Kidney glomerular epithelial cell (primary cell): ENCODE results near the gene LARP4B.

Experiments
- DNase-seq: peaks from one replicate; lab custom pipeline; 2025; lab: John Stamatoyannopoulos, UW

LARP4B gene

GRCh38 chr10:924524-924859 lies 7.0 kb downstream of the LARP4B start:
- DNase-seq = no peak

GRCh38 chr10:923844-924523 lies 7.5 kb downstream of the LARP4B start:
- no peak for DNase-seq

- DNase-seq = peak; percentile 20
These were observed 9.8 kb downstream of the LARP4B start for GRCh38 chr10:921471-922414.

GRCh38 chr10:920450-920849 lies 11.1 kb downstream of the LARP4B start:
- no peak for DNase-seq

GRCh38 chr10:919481-919880 lies 12.0 kb downstream of the LARP4B start:
- DNase-seq = no peak

DNA sequence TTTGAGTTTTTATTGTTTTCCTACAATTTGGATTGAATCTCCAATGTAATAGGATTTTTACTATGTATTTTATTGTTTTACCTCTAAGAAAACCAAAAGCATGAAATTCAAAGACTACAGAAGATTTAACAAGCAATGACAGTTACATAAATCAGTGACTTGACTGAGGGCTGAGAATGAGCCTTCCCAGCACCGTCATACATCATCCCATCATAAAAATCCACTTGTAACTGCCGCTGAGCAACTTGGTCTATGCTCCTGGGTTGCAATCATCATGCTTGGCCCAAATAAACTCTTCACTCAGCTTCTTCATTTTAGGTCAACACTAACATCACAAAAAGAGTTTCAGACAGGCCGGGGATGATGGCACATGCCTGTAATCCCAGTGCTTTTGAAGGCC lies 13.5 kb downstream of the LARP4B start:
- DNase-seq = no peak

DNA sequence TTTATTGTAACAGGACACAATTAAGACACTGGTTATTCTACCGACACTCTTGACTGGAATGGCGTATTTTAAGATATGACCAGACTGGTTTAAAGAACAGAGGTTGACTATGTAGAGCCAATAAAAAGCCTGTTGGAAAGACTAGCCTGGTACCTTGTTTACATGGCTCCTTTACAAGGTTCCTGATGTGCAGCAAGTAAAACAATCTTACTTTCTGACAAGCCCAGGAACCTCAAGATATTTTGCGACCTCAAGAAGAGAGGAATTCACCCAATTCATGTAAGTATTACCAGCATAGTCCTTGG lies 14.1 kb downstream of the LARP4B start:
- no peak for DNase-seq

DNA sequence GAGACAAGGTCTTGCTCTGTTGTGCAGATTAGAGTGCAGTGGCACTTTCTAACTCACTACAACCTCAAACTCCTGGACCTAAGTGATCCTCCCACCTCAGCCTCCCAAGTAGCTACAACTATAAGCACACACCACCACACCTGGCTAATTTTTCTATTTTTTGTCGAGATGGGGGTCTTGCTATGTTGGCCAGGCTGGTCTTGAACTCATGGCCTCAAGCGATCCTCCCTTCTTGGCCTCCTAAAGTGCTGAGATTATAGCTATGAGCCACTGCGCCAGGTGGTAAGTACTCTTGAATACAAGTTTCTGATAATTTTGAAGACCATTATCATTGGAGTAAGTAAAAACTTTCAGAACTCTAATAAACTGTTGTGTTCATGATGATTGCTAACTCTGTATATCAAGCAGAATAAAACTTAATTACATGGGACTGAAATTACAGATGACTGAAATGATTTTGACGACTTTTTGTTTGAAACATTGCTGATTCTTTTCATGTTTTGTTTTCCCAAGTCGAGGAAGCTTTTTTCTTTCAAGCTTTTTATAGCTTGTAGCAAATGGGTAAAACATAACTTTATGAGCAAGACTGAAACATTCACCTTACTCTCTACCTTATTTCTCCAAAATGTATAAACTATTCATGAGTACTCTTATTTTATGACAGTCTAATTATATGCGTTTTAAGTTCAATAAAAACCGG lies 14.6 kb downstream of the LARP4B start:
- no peak for DNase-seq

DNA sequence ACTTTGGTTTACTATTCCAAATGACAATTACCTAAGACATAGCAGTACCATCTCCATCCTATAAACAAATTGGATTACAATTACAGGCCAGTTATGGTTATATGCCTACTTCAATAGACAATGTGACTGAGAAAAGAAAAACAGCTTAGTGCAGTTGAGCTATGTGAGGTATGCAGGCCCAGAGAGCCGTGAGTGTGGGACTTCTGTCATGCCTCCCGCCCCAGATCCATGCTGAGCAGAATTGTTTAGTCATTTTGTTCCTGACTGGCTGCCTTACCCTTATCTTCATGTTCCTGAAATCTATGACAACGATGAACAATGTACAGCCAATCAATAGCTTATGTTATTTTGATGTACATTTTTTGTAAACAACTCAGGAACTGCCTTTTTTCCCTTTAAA lies 21.7 kb downstream of the LARP4B start:
- peak; percentile 68 for DNase-seq

DNA sequence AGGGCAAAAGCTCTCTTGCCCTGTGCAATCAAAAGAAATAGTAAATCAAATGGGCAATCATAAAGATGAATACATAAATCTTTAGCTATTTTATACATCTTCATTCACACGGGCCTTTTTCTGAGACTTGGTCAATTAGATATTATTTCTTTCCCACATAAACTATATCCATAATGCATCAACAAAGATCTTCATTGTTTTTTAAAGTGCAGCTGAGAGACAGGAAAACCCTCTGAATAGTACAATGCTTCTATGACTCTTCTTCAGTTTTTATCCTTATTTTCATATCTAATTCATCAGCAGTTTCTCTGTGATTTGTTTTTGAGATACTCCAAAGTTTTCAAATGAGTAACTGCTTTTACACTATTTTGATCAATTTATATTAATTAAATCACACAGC lies 25.5 kb downstream of the LARP4B start:
- DNase-seq = no peak

DNA sequence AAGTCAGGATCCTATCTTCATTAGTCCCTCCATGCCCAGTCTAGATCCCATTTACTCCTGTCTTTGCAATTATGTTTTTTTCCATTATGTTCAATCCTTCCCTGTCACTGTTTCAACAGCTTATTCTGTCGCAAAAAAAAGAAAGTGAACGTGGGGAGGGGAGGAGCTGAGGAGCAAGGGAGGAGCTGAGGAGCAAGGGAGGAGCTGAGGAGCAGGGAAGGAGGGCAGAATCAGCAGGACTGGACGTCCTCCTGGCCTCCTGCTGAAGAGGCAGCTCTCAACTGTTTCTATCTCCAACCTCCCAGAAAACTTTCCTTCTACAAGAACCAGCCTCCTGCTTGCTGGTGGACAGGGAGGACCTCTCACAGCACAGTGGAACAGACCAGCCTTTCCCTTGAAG lies 26.0 kb downstream of the LARP4B start:
- no peak for DNase-seq

DNA sequence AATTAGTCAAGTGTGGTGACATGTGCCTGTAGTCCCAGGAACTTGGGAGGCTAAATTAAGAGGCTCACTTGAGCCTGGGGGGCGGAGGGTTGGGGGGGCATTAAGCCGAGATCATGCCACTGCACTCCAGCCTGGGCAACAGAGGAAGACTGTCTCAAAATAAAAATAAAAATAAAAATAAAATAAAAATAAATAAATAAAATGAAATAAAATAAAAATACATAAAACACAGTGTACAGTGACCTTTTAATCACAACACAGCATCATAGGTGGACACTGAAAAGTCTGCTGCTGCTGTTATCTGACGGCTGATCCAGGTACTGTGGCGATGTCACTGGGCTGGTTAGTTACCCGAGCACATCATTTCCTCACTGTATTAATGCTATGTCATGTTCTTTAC lies 27.1 kb downstream of the LARP4B start:
- no peak for DNase-seq

DNA sequence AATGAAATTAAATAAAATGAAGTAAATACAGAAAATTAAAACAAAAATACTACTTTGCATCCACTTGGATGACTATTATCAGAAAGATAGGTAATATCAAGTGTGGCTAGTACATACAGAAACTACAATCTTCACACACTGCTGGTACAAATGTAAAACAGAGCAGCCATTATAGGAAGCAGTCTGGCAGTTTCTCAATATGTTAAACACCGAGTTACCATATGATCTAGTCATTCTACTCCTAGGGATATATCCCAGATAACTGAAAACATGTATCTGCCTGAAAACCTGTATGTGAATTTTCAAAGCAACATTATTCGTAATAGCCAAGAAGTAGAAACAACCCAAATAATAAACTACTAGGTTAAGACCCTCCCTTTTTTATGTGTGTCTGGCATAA lies 33.4 kb downstream of the LARP4B start:
- DNase-seq = no peak

DNA sequence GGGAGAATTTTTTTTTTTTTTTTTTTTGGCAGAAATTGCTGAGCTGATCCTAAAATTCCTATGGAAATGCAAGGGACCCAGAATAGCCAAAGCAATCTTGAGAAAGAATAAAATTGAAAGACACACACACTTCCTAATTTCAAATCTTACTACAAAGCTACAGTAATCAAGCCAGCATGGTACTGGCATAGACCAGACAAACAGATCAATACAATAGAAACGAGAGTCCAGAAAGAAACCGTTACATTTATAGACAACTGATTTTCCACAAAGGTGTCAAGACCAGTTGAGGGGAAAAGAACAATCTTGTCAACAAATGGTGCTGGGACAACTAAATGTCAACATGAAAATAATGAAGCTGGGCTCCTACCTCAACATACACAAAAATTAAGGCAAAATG lies 34.5 kb downstream of the LARP4B start:
- DNase-seq = no peak

- DNase-seq = no peak
These were observed 36.2 kb downstream of the LARP4B start for GRCh38 chr10:895324-895723.

- no peak for DNase-seq
These were observed 52.6 kb downstream of the LARP4B start for GRCh38 chr10:878895-879294.

GRCh38 chr10:878333-878759 lies 53.2 kb downstream of the LARP4B start:
- no peak for DNase-seq

GRCh38 chr10:876438-876837 lies 55.1 kb downstream of the LARP4B start:
- DNase-seq = no peak

DNA sequence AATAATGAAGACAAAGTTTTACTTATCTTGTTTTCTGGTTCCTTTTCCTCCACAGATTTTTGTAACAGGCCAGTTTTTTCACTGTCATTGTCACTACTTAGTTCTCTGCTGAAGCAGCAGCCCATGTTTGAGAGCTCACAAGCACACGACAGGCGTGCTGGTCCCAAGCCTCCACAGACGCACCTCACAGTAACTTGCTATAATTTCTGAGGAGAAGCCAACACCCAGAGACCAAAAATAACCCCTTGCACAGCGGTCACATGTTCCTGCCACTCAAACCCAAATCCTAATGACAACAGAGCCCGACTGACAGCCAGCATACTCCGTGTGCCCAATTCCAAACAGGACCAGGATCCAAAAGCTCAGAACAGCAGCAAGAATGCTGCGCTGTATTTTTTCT lies 58.5 kb downstream of the LARP4B start:
- no peak for DNase-seq

DNA sequence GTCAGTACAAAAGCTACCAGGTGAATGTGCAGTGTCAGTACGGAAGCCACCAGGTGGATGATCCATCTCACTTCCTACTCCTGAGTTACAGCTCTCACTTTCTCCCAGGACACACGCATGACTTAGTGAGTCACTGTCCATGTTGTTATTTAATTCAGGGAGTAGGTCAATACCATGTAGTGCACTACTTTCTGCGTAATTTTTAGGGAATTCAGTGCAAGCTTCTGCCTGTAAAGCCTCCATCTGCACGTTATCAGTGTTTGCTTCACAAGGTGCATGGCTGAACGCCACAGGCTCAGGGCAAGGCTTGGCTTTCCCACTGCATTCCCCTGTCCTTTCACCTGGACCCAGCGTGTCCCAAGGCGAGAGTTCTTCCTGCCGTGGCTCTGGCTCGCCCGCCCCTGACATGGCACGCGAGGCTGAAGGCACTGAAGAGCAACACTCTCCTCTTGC lies 59.5 kb downstream of the LARP4B start:
- DNase-seq = no peak

- DNase-seq = no peak
These were observed 60.8 kb downstream of the LARP4B start for GRCh38 chr10:870564-871166.

DNA sequence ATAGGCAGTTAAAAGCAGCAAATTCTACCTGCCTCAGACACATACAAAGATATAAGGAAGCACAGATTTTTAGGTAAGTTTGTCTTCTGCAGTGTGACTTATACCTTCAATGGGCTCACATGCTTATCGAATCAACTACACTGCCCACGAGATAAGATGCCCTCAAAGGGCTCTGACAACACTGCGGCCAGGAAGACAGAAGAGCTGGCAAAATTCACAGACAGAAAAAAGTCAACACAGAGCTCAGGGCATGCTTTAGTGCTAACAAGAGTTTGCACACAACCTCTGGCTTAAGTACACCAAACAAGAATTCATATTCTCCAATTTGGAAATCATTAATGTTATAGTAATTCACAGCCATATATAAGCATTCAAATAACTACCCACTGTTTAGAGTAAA lies 62.3 kb downstream of the LARP4B start:
- DNase-seq = no peak

GRCh38 chr10:867807-868206 lies 63.7 kb downstream of the LARP4B start:
- no peak for DNase-seq
